Panc1 (cell line): ENCODE data around the gene DIAPH3. TPM values are rescaled to one million over a fixed set of nuclear protein-coding genes. Genes with fewer than 3 reads are reported as not detected.

Experiments
- ATAC-seq: fragments of 200-7000 bp; cut with Tn5 transposase; 2 replicates; pipeline ENCODE4 v1.9.1; 2020; ENCODE audit warnings: mild to moderate bottlenecking, moderate library complexity
- BruUV-seq: library from RNA; stranded (reverse); fragments of 400-500 nt; replicated peaks from 2 replicates; lab custom pipeline; 2021; lab: Mats Ljungman, UMichigan
- CTCF ChIA-PET: fragments of 300-600 bp; sonication (Branson Sonifier 250); formaldehyde crosslinking; loops from one replicate; lab custom pipeline; 2022; ENCODE audit warnings: antibody characterized with exemption; lab: Charles Lee
- POLR2A ChIA-PET: fragments of 300-600 bp; sonication (Branson Sonifier 250); formaldehyde crosslinking; loops from one replicate; lab custom pipeline; 2022; ENCODE audit warnings: antibody characterized with exemption; lab: Charles Lee
- DNase-seq: peaks from one replicate; pipeline ENCODE4 v3.0.0-alpha.2; 2010; ENCODE audit warnings: low read depth, low spot score
- H3K27ac ChIP-seq: 2 replicates; pipeline ENCODE4 v1.5.1; 2011; ENCODE audit warnings: mild to moderate bottlenecking, low read length, inconsistent platforms
- H3K27me3 ChIP-seq: fragments of 200-500 bp; sonication (Bioruptor generic); 2 replicates; pipeline ENCODE4 v1.6.0; 2014; ENCODE audit warnings: low read length, inconsistent platforms; ENCODE audit not compliant: control insufficient read depth, insufficient read depth
- H3K36me3 ChIP-seq: fragments of 200-500 bp; sonication (Bioruptor generic); 2 replicates; pipeline ENCODE4 v1.5.1; 2014; ENCODE audit warnings: inconsistent platforms, mild to moderate bottlenecking, low read length, moderate library complexity; ENCODE audit not compliant: control insufficient read depth, insufficient read depth
- H3K4me1 ChIP-seq: 2 replicates; pipeline ENCODE4 v1.5.1; 2011; ENCODE audit warnings: inconsistent platforms, mild to moderate bottlenecking, low read length, moderate library complexity; ENCODE audit not compliant: control insufficient read depth, insufficient read depth
- H3K4me3 ChIP-seq, 2 experiments: 2 replicates each; pipeline ENCODE4 v1.5.1; 2011 to 2012; ENCODE audit warnings: low read depth in 2 of 2, low read length in 2 of 2, mild to moderate bottlenecking in 2 of 2, inconsistent platforms in 1 of 2, moderate library complexity in 1 of 2
- H3K9me3 ChIP-seq: fragments of 200-500 bp; sonication (Bioruptor generic); 2 replicates; pipeline ENCODE4 v1.5.1; 2014; ENCODE audit warnings: low read depth, mild to moderate bottlenecking, inconsistent platforms, low read length, moderate library complexity; ENCODE audit not compliant: control insufficient read depth, insufficient read depth
- POLR2AphosphoS5 ChIP-seq: IDR thresholded peaks from 2 replicates; pipeline ENCODE4 v1.6.1; 2012; ENCODE audit warnings: mild to moderate bottlenecking, low read depth, low read length, moderate library complexity
- SIN3A ChIP-seq: IDR thresholded peaks from 2 replicates; pipeline ENCODE4 v1.6.1; 2012; ENCODE audit warnings: low read depth, mild to moderate bottlenecking, low read length, moderate library complexity, borderline replicate concordance; ENCODE audit not compliant: insufficient read depth
- TCF7L2 ChIP-seq: IDR thresholded peaks from 2 replicates; pipeline ENCODE4 v1.6.1; 2011; ENCODE audit warnings: mild to moderate bottlenecking, low read depth, low read length, inconsistent platforms
- in situ Hi-C: cut with HindIII; loops from 2 replicates; pipeline ENCODE4 v1.10.0; 2016; ENCODE audit warnings: low sequenced_read_pairs, low pct_unique_long_range_greater_than_20kb
- intact Hi-C: fragments of 100-400 bp; cut with micrococcal nuclease; formaldehyde crosslinking; loops from one replicate; pipeline ENCODE4 v1.10.0; 2022; ENCODE audit not compliant: unreplicated experiment
- total RNA-seq: library from RNA; stranded (reverse); gene quantifications from one replicate; pipeline ENCODE4 v1.2.1, GENCODE V29; 2021; ENCODE audit not compliant: unreplicated experiment
- TF ChIP-seq, protein P1 (sequence below): fragments of 450-650 bp; IDR thresholded peaks from 2 replicates; pipeline ENCODE4 v1.5.1; 2017; ENCODE audit warnings: mild to moderate bottlenecking
- TF ChIP-seq, protein P2 (sequence below), 2 experiments: IDR thresholded peaks; 2 replicates each; pipeline ENCODE4 v1.6.1; 2011 to 2012; ENCODE audit warnings: low read depth in 2 of 2, control low read depth in 1 of 2, low read length in 1 of 2, mild to moderate bottlenecking in 1 of 2, moderate library complexity in 1 of 2; ENCODE audit not compliant: insufficient read depth in 1 of 2

The DIAPH3 gene
- total RNA-seq, 1 experiment from 2014 or later: 15.4 TPM

DNA sequence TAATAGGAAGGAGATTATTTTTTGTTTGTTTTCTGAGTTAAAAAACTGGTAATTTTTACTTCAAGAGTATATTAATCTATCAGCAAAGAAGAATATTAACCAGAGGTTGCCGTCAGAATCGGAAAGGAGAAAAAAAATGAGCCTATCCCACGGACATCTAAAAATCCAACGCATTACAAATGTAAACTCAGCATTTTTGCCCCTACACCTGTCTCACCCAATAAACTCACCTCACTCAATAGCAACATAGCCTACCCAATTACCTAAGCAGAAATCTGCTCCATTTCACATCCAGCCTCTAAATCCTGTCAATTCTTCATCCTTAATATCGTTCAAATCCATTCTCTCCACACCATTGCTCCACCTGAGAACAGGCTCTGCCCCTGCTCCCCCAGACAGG lies 10.4 kb upstream of the DIAPH3 start:
- no peak for DNase-seq
- in situ Hi-C loops (no loop called here), intact Hi-C loops (no loop called here)
- BruUV-seq: no TSS peak
- H3K27ac ChIP-seq: no peak overlapping the region
- no peaks in the 10 kb centered on the region for H3K9me3 ChIP-seq
- TF ChIP-seq TCF7L2: no peak
- TF ChIP-seq, protein P1, sequence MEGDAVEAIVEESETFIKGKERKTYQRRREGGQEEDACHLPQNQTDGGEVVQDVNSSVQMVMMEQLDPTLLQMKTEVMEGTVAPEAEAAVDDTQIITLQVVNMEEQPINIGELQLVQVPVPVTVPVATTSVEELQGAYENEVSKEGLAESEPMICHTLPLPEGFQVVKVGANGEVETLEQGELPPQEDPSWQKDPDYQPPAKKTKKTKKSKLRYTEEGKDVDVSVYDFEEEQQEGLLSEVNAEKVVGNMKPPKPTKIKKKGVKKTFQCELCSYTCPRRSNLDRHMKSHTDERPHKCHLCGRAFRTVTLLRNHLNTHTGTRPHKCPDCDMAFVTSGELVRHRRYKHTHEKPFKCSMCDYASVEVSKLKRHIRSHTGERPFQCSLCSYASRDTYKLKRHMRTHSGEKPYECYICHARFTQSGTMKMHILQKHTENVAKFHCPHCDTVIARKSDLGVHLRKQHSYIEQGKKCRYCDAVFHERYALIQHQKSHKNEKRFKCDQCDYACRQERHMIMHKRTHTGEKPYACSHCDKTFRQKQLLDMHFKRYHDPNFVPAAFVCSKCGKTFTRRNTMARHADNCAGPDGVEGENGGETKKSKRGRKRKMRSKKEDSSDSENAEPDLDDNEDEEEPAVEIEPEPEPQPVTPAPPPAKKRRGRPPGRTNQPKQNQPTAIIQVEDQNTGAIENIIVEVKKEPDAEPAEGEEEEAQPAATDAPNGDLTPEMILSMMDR: no peak
- no peak for TF ChIP-seq POLR2AphosphoS5
- TF ChIP-seq SIN3A: no peak
- TF ChIP-seq, protein P2, sequence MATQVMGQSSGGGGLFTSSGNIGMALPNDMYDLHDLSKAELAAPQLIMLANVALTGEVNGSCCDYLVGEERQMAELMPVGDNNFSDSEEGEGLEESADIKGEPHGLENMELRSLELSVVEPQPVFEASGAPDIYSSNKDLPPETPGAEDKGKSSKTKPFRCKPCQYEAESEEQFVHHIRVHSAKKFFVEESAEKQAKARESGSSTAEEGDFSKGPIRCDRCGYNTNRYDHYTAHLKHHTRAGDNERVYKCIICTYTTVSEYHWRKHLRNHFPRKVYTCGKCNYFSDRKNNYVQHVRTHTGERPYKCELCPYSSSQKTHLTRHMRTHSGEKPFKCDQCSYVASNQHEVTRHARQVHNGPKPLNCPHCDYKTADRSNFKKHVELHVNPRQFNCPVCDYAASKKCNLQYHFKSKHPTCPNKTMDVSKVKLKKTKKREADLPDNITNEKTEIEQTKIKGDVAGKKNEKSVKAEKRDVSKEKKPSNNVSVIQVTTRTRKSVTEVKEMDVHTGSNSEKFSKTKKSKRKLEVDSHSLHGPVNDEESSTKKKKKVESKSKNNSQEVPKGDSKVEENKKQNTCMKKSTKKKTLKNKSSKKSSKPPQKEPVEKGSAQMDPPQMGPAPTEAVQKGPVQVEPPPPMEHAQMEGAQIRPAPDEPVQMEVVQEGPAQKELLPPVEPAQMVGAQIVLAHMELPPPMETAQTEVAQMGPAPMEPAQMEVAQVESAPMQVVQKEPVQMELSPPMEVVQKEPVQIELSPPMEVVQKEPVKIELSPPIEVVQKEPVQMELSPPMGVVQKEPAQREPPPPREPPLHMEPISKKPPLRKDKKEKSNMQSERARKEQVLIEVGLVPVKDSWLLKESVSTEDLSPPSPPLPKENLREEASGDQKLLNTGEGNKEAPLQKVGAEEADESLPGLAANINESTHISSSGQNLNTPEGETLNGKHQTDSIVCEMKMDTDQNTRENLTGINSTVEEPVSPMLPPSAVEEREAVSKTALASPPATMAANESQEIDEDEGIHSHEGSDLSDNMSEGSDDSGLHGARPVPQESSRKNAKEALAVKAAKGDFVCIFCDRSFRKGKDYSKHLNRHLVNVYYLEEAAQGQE (IDR thresholded peaks at IDR 0.05; ENCODE audit: insufficient read depth in 1 of 2, low read depth in 2 of 2, low read length in 1 of 2): no peak
- H3K4me3 ChIP-seq: no peak overlapping the region
- H3K4me1 ChIP-seq: no peaks in the 10 kb centered on the region
- no peaks in the 10 kb centered on the region for H3K27me3 ChIP-seq
- POLR2A ChIA-PET: no interaction called here
- CTCF ChIA-PET: no interaction called here
- ATAC-seq: no peak
- H3K36me3 ChIP-seq: no peaks in the 10 kb centered on the region

GRCh38 chr13:60172111-60172510 lies 8.4 kb upstream of the DIAPH3 start:
- no TSS peak for BruUV-seq
- DNase-seq: no peak
- no peaks in the 10 kb centered on the region for H3K36me3 ChIP-seq
- in situ Hi-C loops (no loop called here), intact Hi-C loops (no loop called here)
- POLR2A ChIA-PET: no interaction called here
- ATAC-seq: no peak
- no peaks in the 10 kb centered on the region for H3K27me3 ChIP-seq
- CTCF ChIA-PET: no interaction called here
- no peaks in the 10 kb centered on the region for H3K9me3 ChIP-seq
- H3K4me3 ChIP-seq: no peak overlapping the region
- H3K27ac ChIP-seq: no peak overlapping the region
- no peaks in the 10 kb centered on the region for H3K4me1 ChIP-seq
- TF ChIP-seq, protein P1: no peak
- TF ChIP-seq SIN3A (no peak), POLR2AphosphoS5 (no peak)
